NCI-H526 treated with DMSO at 0.1 percent for 48 hours (cell line): ENCODE results near the gene HACD4.
A peak's percentile ranks its signal among the peaks of the same experiment; 100 is the strongest.

Source experiments
- DNase-seq: peaks from one replicate; lab custom pipeline; 2025; lab: John Stamatoyannopoulos, UW

HACD4 gene, protein sequence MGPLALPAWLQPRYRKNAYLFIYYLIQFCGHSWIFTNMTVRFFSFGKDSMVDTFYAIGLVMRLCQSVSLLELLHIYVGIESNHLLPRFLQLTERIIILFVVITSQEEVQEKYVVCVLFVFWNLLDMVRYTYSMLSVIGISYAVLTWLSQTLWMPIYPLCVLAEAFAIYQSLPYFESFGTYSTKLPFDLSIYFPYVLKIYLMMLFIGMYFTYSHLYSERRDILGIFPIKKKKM

DNA sequence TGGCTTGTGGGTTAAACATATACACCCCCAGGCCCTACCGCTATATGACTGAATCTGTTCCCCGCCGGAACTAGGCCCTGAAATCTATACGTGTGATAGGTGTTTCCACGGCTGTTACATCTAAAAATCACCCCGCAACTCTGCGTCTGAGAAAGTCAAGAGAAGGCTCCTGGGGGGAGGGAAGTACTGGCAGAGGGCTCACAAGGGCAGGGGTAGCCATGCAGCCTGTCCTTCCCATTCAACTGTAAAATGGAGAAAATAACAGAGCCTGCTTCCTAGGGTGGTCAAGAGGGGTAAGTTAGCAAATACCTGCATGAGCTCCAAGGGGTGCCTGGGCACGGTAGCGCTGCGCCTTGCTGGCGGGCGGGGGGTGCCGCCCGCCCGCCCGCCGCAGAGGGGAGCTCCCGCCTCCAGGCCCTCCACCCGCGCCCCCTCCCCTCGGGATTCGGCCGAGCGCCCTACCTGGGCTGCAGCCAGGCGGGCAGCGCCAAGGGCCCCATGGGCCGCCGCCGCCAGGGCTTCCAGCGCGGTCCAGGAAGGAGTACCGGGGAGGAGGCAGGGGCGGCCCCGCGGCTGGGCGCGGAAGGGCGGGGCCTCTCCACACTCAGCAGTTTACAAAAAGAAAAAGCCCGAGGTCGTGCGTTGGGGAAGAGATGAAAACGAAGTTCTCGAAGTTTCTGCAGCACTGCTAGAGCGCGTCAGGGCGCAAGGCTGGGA, at the start of gene HACD4:
TSS of gene HACD4 (minus strand) at position 550 of the 717 bp plus-strand sequence. CDS start at position 500, 50 bp downstream.
- peak; percentile 23 for DNase-seq

DNA sequence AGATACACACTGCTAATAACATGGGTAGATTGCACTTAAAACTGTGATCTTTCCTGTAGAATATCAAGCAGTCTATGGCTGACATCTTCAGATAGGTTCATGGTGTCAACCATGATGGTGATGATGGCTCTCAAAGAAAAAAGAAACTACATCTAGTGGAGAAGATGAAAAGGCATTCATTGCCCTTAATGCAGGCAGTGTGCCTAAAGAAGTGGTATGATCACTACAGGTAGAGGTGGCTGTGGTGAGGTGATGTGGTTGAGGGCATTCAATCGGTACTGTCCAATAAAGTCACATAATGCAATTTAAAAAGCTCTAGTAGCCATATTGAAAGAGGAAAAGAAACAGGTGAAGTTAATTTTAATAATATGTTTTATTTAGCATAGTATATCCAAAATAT, 49.4 kb upstream of the HACD4 start:
- DNase-seq: no peak

DNA sequence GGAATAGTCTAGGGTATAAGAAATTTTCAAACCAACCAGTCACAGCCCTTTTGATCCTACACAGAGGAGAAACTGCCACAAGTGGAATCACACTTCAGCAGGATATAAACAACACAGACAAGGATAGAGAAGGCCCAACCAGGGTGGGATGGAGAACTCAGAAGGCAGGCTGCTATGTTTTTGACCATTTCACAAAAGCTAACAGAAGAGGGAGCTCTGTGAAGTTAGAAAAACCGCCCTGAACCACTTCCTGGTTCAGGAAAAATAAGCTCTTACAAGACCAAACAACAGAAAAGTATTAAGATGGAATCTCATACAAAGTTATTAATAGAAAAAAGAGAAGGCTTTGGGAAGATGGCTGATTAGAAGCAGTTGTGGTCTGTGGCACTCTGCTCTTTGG, 47.3 kb upstream of the HACD4 start:
- DNase-seq: no peak

DNA sequence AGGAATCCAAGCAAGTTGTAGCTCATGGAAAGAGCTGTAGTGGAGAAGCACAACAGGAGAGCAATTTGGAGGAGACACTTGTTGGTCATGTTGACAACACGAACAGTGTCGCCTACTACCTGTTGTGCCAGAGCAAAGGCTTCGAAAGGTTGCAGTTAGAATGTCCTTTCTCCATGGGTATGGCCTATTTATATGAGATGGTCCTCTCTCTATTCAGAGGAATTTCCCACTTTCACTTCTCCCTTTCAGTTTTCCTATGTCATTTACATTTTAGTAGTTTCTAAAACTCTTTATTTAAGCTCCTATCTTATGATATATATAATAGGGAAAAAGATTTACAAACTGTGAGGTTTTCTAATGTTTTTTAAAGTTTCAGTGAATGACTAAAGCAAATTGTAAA, 46.3 kb upstream of the HACD4 start, which contains the start of gene IFNB1:
TSS of gene IFNB1 (minus strand) at position 162 of the 400 bp plus-strand sequence. CDS start at position 89, 73 bp downstream.
- DNase-seq: no peak

DNA sequence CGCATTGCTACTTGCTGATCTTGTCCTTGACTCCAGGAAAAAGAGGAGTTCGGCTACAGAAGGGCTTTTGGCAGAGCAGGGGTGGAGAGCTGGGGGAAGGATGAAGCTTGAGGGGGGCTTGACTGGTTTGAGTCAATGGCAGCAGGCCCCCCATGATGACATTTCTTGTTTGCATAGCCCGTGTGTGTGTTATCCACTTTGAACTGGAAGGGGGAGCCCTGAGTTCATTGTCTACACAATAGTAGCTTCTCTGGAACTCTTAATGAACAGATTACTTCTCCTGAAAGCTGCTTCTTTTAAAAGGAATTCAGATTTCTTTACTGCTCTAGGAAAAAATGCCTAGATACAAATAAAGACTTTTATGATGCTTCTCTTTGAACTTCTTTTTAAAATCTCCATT, 44.0 kb upstream of the HACD4 start:
- DNase-seq: no peak

DNA sequence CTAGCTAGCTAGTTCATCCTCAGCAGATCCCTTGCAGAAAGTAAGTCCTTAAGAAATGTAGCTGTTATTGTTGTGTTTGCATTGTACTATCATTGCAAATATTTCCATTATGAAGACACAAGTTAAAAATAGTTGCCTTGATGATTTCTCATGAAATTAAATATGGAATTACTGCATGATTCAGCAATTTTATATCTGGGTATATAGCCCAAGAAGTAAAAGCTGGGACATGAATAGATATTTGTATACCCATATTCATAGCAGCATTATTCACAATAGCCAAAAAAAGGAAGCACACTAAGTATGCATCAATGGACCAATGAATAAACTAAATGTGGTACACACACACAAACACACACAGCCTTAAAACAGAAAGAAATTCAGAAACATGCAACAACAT, 39.5 kb upstream of the HACD4 start:
- DNase-seq: no peak

DNA sequence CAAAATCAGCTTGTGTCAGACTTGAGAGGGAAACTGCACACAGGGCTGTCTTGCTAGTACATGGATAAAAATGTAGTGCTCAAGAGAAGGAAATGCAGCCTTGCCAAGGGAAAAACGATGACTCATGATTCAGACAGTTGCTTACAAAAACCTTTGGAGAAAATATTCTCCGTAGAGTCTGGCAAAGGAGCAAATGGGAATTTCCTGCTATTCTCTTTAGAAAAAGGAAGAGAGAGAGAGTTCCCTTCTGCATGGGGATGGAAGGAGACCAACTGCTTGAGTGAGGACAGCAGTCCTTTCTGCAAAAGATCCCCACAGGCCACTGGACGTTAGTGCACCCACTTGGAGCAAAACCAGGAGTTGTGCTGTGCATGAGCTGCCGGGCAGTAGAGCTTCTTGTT, 38.7 kb upstream of the HACD4 start:
- DNase-seq: no peak

DNA sequence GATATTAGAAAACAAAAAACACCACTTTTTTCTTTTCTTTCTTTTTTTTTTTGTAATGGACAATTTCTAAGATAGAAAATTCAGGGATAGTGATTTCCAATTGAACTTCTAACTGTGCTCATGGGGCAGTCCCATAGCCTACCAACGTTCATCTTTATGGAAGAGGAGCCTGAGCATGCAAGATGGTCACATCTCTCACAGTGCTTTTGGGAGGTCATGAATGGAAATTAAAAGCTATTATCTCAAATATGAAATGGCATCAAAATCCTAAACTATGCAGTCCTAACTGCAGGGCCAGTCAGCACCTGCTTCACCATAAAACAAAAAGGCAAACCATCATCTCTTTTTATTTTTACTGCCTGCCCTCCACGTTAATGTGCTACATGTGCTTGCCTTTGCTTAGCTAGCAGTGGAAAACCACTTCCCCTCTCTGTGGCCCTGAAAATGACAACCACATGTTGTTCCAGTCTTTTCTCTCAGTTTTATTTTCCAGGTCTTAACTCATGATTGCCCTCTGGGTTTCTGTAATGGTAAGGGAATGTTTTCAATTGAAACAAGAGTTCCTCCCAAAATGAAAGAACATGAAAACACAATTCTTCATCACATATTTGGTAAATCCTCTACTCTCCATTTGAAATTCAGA, 29.6 kb upstream of the HACD4 start:
- DNase-seq: no peak

DNA sequence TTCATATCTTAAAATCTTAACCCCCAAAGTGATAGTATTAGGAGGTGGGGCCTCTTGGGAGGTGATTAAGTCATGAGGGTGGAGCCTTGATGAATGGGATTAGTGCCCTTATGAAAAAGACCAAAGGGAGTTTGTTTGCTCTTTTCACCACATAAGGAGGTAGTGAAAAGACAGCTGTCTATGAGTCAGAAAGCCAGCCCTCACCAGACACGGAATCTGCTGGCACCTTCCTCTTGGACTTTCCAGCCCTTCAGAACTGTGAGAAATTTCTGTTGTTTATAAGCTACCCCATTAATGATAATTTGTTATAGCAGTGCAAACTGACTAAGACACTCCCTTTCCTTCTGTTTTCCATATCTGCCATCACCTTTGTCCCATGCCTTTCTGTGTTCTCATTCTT, 25.5 kb upstream of the HACD4 start:
- no peak for DNase-seq

DNA sequence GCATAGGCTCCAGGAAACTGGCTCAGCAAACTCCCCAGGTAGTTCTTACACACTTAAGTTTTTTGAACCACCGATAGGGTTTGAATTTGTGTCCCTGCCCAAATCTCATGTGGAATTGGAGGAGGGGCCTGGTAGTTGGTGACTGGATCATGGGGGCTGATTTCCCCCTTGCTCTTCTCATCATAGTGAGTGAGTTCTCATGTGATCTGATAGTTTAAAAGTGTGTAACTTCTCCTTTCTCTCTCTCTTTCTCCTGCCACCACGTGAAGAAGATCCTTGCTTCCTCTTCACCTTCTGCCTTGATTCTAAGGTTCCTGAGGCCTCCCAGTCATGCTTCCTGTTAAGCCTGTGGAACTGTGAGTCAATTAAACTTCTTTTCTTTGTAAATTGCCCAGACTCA, 22.4 kb upstream of the HACD4 start:
- no peak for DNase-seq

DNA sequence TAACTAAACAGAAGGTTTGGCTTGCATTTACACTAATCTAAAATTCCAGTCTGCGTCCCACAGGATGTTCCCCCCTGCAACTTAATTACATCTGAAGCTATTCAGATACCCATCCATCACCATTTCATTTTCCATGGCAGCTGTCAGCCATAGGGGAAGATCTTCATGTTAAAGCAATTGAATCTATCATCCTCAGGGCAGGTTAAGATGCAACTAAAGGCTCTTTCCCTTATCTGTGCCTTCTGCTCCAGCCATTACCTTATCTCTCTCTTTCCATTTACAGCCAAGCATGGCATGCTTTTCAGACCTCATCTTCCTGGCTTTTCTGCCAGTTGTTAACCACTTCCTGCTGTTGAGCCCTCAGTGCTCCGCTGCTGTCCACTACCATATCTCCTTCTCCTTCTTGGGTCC, 15.8 kb upstream of the HACD4 start:
- no peak for DNase-seq

DNA sequence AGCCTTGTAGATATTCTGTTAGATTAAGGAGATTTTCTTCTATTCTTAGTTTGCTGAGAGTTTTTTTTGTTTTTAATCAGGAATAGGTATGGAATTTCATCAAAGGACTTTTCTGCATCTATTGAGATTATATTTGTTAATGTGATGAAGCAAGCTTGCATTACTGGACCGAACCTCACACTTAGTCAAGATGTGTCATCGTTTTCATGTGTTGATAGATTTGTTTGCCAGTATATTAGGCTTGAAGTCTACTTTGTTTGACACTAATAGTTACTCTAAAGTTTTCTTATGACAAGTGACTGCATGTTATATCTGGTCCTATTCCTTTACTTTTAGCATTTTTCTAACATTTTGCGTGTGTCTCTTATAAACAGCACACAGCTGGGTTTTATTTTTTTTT, 12.4 kb upstream of the HACD4 start:
- no peak for DNase-seq

DNA sequence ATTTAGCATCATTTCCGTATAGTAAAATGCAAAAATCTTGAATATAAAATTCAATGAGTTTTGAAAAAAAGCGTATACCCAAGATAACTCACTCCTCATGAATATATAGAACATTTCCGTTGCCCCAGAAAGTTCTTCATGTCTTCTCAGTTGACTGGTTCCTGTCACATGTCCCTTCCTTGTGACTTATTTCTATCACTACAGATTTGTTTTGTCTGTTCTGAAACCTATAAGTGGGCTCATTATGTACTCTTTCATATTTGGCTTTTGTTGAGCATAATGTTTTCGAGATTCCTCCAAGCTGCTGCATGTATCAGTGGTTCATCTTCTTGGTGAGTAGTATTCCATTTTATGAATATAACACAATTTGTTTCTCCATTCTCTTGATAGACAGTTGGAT, 11.0 kb upstream of the HACD4 start:
- DNase-seq: no peak

DNA sequence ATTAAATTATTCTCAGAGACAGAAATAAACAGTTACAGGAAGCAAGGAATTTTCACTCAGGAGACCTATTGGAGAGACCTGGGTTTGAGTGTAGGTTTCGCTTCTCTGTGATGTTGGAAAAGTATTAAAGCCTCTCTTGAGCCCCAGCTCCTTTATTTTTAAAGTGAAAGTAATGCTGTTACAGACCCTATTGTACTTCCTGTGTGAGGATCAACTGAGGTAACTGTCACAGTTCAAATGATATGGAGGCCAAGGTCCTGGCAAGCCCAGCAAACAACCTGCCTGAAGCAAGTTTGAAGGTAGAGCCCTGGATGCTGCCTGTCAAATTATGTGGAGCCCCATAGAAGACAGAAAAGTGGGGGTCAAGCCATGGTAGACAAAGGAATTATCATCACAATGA, 7.9 kb upstream of the HACD4 start:
- DNase-seq: no peak

DNA sequence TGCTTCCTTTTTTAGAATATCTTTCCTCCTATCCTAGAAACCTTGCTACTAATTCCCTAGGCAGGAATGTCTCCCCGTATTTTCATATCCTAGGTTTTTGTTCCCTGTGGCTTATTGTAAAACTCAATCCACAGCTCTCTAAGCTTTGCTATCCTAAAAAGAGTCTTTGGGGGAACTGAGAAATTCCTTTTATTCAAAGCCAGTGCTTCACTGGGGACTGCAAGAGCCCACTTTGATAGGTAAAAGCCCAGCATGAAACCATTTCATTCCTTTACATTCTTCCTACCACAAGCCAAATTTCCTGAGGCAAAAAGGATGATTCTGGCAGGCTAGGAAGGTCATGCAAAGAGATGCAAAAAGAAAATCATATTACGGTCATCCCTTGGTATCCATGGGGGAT, 5.8 kb upstream of the HACD4 start:
- DNase-seq: no peak

DNA sequence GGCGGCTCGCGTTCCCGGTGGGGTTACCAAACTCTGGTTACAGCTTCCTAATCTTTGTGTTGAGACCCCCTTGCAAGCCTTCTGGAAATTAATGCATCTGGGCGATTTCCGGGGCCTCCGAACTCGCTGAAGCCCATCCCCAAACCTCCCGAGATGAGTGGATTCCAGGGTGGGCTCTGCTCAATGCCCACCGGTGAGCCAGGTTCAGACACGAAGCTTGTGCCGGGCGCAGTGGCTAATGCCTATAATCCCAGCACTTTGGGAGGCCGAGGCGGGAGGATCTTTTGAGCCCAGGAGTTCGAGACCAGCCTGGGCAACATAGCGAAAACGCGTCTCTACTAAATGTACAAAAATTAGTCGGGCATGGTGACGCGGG, 356 bp upstream of the HACD4 start:
- no peak for DNase-seq

DNA sequence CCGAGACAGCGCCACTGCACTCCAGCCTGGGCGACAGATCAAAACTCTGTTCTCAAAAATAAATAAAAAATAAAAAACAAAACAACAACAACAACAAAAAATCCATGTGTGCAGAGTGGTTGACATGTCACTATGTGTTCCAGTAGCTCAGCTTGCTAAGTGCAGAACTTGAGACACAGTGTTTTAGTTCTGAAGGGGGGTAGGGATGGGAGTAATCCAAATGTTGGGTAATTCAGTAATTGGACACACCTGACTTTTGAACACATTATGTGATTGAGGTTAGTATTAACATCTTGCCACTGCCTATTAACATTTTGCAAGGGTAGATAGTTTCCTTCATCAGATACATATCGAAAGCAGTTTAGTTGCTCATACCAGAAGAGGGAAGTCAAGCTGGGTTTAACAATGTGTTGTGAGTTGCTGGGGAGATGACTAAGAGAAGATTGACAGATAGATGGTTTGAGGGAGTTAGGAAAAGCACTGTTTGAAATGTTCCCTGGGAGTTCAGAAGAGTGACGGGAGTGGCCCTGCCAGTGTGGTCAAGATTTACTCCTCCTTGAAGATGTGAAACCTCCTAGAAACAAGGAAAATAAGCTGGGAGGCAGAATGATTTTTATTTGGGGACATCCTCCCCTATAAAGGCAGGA, 928 bp downstream of the HACD4 start:
- no peak for DNase-seq

DNA sequence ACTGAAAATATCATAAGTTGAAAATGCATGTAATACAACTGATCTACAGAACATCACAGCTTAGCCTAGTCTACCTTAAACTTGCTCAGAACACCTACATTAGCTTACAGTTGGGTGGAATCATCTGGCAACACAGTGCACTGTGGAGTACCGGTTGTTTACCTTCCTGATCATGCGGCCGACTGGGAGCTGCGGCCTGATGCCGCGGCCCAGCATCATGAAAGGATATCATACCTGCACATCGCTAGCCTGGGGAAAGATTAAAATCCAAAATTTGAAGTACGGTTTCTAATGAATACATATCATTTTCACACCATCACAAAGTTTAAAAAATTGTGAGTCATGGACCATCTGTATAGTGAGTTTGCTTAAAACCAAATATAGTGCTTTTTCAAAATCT, 1.8 kb downstream of the HACD4 start:
- no peak for DNase-seq

DNA sequence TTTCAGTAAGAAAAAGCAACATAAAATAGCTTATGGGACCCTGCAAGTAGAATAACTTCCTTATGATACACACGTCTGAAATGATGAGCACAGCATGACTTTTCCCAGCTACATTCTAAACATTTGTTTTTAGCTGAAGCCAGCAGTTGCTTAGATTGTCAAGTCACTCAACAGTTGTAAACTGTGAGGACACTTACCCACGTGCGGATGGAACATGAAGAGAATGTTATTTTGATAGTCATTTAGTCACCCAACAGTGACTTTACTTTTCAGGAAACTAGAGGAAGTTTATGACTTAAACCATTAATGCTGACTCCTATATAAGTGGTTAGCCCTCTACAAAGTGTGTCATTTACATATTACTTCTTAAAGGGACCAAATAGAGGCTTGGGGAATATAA, 3.0 kb downstream of the HACD4 start:
- DNase-seq: no peak

DNA sequence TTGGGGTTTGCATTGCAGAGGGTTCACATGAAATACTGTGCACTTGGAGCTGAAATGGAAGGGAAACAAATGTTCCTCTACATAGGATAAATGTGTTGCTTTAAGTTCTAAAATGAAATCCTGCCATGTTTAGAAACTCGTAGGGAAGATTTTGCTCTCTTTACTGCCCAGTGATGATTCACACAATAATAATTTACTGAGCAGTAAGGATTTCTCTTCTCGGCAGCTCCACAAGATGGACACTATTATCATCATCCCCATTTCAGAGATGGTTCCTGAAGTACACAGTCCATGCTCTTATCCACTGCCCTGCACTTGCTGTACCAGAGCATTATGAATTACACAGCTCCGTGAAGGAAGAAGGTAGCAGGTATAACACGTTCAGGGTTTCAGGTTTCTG, 4.1 kb downstream of the HACD4 start:
- DNase-seq: no peak

DNA sequence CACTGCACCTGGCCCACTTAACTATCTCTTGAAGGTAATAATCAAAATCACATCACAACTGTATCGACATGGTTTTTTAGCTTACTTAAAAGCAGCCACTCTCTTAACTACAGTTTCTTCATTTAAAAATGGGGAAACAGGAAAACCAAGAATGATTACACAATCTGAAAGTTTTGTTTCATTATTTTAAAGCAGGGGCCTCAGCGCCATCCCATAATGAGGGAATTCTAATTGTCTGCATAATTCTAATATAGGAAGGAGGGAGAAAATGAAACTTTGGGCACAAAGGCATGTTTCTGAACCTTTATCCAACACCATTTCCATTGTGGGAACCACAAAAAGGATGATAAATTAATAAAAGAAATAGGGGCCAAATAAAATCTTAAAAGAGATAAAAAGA, 7.6 kb downstream of the HACD4 start:
- DNase-seq: no peak

DNA sequence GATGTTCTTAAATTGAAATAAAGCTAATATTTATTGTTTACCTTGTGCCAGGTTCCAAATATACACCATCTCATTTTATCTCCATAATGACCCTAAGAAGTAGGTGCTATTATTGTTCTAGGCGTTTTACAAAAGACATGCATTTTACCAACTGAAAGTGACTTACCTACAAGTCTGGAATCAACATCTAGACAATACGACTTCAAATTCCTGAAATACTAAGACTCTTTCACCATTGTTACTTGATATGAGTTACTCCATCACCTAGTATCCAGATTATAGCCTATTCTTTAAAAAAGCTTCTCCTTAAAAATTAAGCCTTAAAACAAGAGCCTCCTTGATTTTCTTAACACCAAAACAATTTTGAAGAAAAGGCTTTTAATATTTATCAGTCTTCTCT, 13.3 kb downstream of the HACD4 start:
- DNase-seq: no peak
